WTC11 (cell line): ENCODE data around the gene MAX.

ENCODE experiments used
- CBFB ChIP-seq: sonication (generic); formaldehyde crosslinking; IDR thresholded peaks from 2 replicates; pipeline ENCODE4 v1.8.1; 2022; ENCODE audit warnings: mild to moderate bottlenecking, low read depth, missing genetic modification reagents
- ELF4 ChIP-seq: sonication (generic); formaldehyde crosslinking; IDR thresholded peaks from 2 replicates; pipeline ENCODE4 v1.8.1; 2022; ENCODE audit warnings: low read depth, mild to moderate bottlenecking, moderate library complexity, missing genetic modification reagents
- FOXP1 ChIP-seq: sonication (generic); formaldehyde crosslinking; IDR thresholded peaks from 2 replicates; pipeline ENCODE4 v1.8.0; 2022; ENCODE audit warnings: missing genetic modification reagents, mild to moderate bottlenecking, moderate library complexity, borderline replicate concordance
- TEAD4 ChIP-seq: sonication (generic); formaldehyde crosslinking; IDR thresholded peaks from 2 replicates; pipeline ENCODE4 v1.8.0; 2022; ENCODE audit warnings: mild to moderate bottlenecking, missing genetic modification reagents
- TF ChIP-seq, protein P1 (sequence below): sonication (generic); formaldehyde crosslinking; IDR thresholded peaks from 2 replicates; pipeline ENCODE4 v1.8.1; 2023; ENCODE audit warnings: mild to moderate bottlenecking, missing genetic modification reagents
- TF ChIP-seq, protein P2 (sequence below): fragments of 200-600 bp; IDR thresholded peaks from 2 replicates; pipeline ENCODE4 v1.8.0; 2022; ENCODE audit warnings: antibody characterized with exemption
- TF ChIP-seq, protein P3 (sequence below): sonication (generic); formaldehyde crosslinking; IDR thresholded peaks from 2 replicates; pipeline ENCODE4 v1.8.0; 2022; ENCODE audit warnings: mild to moderate bottlenecking, missing genetic modification reagents

DNA sequence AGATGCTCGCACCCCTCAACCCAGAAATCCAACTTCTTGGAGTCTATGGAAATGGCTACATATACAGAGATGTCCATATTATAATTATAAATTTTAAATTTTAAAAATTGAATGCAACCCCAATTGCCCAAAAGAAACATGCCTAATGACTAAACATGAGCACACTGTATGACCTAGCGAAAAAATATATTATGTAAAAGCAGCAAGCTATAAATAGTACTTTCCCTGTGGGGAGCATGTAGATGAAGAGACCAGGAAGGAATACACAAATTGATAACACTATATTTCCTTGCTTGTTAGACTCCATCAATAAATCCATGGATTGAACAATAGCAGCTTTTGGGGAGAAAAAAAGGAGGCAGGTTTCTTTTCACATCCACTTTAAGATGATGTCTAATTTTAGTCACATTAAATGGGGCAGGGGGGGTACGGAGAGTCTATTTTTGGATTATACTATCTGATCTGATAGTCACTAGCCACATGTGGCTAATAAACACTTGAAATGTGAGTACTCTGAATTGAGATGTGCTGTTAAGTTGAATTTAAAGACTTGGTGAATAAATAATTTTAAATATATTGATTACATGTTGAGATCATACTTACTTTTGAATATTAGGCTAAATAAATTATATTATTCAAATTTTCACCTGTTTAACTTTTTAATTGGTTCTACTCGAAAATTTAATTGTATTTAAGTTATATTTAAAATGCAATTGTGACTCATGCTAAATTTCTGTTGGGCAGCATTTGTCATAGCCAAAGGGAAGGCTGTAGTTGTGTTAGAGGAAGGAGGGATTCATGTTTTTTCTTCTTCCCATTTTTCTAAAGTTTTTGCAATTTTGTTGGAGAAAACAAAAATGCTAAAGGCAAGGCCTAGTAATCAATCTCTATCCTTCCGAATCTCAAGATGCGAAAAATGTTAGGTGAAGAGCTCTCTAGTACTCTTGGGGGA is 17.5 kb downstream of the MAX start:
- TF ChIP-seq ELF4 (CRISPR knock-in tag) (no peak), CBFB (CRISPR knock-in tag) (no peak), FOXP1 (CRISPR knock-in tag) (no peak), TEAD4 (no peak)
- TF ChIP-seq, protein P1, sequence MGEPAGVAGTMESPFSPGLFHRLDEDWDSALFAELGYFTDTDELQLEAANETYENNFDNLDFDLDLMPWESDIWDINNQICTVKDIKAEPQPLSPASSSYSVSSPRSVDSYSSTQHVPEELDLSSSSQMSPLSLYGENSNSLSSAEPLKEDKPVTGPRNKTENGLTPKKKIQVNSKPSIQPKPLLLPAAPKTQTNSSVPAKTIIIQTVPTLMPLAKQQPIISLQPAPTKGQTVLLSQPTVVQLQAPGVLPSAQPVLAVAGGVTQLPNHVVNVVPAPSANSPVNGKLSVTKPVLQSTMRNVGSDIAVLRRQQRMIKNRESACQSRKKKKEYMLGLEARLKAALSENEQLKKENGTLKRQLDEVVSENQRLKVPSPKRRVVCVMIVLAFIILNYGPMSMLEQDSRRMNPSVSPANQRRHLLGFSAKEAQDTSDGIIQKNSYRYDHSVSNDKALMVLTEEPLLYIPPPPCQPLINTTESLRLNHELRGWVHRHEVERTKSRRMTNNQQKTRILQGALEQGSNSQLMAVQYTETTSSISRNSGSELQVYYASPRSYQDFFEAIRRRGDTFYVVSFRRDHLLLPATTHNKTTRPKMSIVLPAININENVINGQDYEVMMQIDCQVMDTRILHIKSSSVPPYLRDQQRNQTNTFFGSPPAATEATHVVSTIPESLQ, result no peak
- TF ChIP-seq, protein P2, sequence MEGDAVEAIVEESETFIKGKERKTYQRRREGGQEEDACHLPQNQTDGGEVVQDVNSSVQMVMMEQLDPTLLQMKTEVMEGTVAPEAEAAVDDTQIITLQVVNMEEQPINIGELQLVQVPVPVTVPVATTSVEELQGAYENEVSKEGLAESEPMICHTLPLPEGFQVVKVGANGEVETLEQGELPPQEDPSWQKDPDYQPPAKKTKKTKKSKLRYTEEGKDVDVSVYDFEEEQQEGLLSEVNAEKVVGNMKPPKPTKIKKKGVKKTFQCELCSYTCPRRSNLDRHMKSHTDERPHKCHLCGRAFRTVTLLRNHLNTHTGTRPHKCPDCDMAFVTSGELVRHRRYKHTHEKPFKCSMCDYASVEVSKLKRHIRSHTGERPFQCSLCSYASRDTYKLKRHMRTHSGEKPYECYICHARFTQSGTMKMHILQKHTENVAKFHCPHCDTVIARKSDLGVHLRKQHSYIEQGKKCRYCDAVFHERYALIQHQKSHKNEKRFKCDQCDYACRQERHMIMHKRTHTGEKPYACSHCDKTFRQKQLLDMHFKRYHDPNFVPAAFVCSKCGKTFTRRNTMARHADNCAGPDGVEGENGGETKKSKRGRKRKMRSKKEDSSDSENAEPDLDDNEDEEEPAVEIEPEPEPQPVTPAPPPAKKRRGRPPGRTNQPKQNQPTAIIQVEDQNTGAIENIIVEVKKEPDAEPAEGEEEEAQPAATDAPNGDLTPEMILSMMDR, result no peak
- TF ChIP-seq, protein P3, sequence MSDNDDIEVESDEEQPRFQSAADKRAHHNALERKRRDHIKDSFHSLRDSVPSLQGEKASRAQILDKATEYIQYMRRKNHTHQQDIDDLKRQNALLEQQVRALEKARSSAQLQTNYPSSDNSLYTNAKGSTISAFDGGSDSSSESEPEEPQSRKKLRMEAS (CRISPR knock-in tag), result no peak
